Activated T-cell treated with anti-CD3 and anti-CD28 coated beads for 1 hour (primary cell): Measurements from ENCODE around the gene DPH1.
A peak's percentile ranks its signal among the peaks of the same experiment; 100 is the strongest.

Experiments
- DNase-seq: peaks from one replicate; pipeline ENCODE4 v3.0.0-alpha.2; 2020; ENCODE audit warnings: low read depth

DPH1 gene

GRCh38 chr17:2050300-2051060, 20.5 kb downstream of the DPH1 start:
- peak; percentile 59 for DNase-seq

- no peak for DNase-seq
Observed at GRCh38 chr17:2051061-2051932, 21.3 kb downstream of the DPH1 start.

GRCh38 chr17:2051933-2052559, 22.1 kb downstream of the DPH1 start:
- DNase-seq = no peak

- DNase-seq = peak; percentile 65
Observed at GRCh38 chr17:2053380-2054261, 23.7 kb downstream of the DPH1 start.

- DNase-seq = no peak
Observed at GRCh38 chr17:2054262-2054511, 24.2 kb downstream of the DPH1 start.

- DNase-seq = peak; percentile 64
Observed at GRCh38 chr17:2054512-2055291, 24.7 kb downstream of the DPH1 start, which contains the start of gene HIC1. TSS of gene HIC1 (plus strand) at chr17:2055103. CDS start at chr17:2056691, 1,588 bp downstream.

- DNase-seq = no peak
Observed at GRCh38 chr17:2055292-2056205, 25.6 kb downstream of the DPH1 start.

GRCh38 chr17:2056206-2057174, 26.5 kb downstream of the DPH1 start:
- no peak for DNase-seq

GRCh38 chr17:2057175-2057759, 27.3 kb downstream of the DPH1 start:
- no peak for DNase-seq

- DNase-seq = no peak
Observed at GRCh38 chr17:2057760-2058585, 28.0 kb downstream of the DPH1 start.

- no peak for DNase-seq
Observed at GRCh38 chr17:2058586-2059546, 28.9 kb downstream of the DPH1 start.

GRCh38 chr17:2059547-2060384, 29.8 kb downstream of the DPH1 start:
- DNase-seq = no peak

GRCh38 chr17:2060385-2060658, 30.4 kb downstream of the DPH1 start:
- no peak for DNase-seq

- DNase-seq = no peak
Observed at GRCh38 chr17:2060681-2061440, 30.9 kb downstream of the DPH1 start.

GRCh38 chr17:2061441-2061958, 31.5 kb downstream of the DPH1 start:
- DNase-seq = no peak
